Glutamatergic neuron (in vitro differentiated cells): ENCODE measurements around the gene MRAP. TPM values are rescaled to one million over a fixed set of nuclear protein-coding genes. Genes with fewer than 3 reads are reported as not detected.

Experiments
- DNase-seq: peaks from one replicate; pipeline ENCODE4 v3.0.0; 2022
- H3K27ac Mint-ChIP-seq: one replicate; pipeline ENCODE4 v1.8.0; 2020; ENCODE audit warnings: mild to moderate bottlenecking, mixed read lengths, inconsistent platforms; ENCODE audit not compliant: unreplicated experiment
- H3K27me3 Mint-ChIP-seq: one replicate; pipeline ENCODE4 v1.8.0; 2020; ENCODE audit warnings: mild to moderate bottlenecking, moderate library complexity, mixed read lengths, inconsistent platforms; ENCODE audit not compliant: unreplicated experiment
- H3K36me3 Mint-ChIP-seq: one replicate; pipeline ENCODE4 v1.8.0; 2020; ENCODE audit warnings: mild to moderate bottlenecking, mixed read lengths, inconsistent platforms; ENCODE audit not compliant: unreplicated experiment
- H3K4me1 Mint-ChIP-seq: one replicate; pipeline ENCODE4 v1.8.0; 2020; ENCODE audit warnings: mild to moderate bottlenecking, low read depth, mixed read lengths, inconsistent platforms; ENCODE audit not compliant: unreplicated experiment
- H3K4me3 Mint-ChIP-seq: one replicate; pipeline ENCODE4 v1.8.0; 2020; ENCODE audit warnings: mild to moderate bottlenecking, mixed read lengths, inconsistent platforms; ENCODE audit not compliant: unreplicated experiment
- H3K9me3 Mint-ChIP-seq: one replicate; pipeline ENCODE4 v1.8.0; 2020; ENCODE audit warnings: mild to moderate bottlenecking, moderate library complexity, mixed read lengths, inconsistent platforms; ENCODE audit not compliant: unreplicated experiment
- CTCF ChIP-seq: fragments of 200-600 bp; sonication (generic); IDR thresholded peaks from one replicate; pipeline ENCODE4 v1.5.0; 2021; ENCODE audit not compliant: partially characterized antibody, unreplicated experiment
- total RNA-seq: library from RNA; stranded (reverse); fragmentation: NEBNext Ultra II Directional; extraction: Animal tissue kit (Norgen Biotek cat#: 25700); gene quantifications from one replicate; pipeline ENCODE4 v1.2.1, GENCODE V29; 2021; ENCODE audit not compliant: unreplicated experiment

Gene MRAP
- total RNA-seq, 1 donor from 2014 or later: not detected

DNA sequence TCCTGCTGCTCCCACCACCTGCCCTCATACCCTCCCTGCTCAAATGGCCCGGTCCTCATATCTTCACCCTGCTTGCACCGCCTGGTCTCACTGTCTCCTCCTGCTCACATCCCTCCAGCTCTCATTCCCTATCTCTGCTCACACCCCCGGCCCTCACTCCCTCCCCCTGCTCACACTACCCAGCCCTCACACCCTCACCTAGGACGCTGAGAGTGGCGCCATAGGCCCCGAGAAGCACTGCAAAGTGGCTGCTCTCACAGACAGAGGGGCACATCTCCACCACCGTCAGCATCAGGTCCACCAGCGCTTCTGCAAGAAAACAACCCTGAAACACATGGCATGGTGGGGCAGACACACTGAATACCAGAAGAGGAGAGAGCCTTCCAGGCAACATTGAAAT is 38.6 kb downstream of the MRAP start:
- peaks cover 5% of the 10 kb centered on the region for H3K36me3 Mint-ChIP-seq
- peaks cover 19% of the 10 kb centered on the region for H3K9me3 Mint-ChIP-seq
- peak overlapping the region; percentile 100 for H3K27ac Mint-ChIP-seq
- peaks cover 17% of the 10 kb centered on the region for H3K27me3 Mint-ChIP-seq
- peaks cover 72% of the 10 kb centered on the region for H3K4me1 Mint-ChIP-seq
- H3K4me3 Mint-ChIP-seq: no peak overlapping the region
- no peak for TF ChIP-seq CTCF
- no peak for DNase-seq

DNA sequence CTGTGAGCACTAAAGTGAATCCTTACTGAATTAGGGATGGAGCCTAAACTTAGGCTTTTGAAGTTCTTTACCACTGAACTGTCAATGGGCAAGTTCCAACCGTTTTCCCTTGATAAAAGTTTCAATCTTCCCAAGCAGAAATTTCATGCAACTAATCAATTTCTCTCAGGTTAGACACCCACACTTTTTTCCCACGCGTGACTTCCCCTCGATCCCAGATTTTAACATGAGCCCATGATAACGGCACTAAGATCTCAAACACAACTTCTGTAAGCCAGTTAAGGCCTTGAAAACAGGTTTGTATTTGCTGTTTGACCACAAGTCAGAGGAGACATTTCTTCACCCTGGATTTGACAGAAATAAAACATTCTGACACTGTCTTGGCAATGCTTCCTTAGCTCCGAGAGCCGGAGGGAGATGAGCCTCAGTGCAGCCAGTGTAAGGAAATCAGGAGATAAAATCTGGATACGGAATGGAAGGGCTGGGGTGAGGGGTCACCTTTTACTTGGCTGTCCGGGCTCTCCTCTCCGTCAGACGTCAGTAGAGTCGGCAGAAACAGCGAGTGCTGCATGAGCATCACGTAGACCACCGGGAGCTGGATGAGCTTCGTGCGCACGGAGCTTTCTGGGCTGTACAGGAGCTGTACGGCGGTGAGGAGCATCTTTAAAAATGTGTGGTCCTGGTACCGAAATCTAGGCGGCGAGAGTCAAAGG is 39.7 kb downstream of the MRAP start:
- Mint-ChIP-seq H3K36me3 (peaks cover 7% of the 10 kb centered on the region), H3K9me3 (peaks cover 21% of the 10 kb centered on the region), H3K4me1 (peaks cover 63% of the 10 kb centered on the region), H3K27me3 (peaks cover 17% of the 10 kb centered on the region), H3K27ac (peak overlapping the region; percentile 9), H3K4me3 (no peak overlapping the region)
- DNase-seq: no peak
- no peak for TF ChIP-seq CTCF

DNA sequence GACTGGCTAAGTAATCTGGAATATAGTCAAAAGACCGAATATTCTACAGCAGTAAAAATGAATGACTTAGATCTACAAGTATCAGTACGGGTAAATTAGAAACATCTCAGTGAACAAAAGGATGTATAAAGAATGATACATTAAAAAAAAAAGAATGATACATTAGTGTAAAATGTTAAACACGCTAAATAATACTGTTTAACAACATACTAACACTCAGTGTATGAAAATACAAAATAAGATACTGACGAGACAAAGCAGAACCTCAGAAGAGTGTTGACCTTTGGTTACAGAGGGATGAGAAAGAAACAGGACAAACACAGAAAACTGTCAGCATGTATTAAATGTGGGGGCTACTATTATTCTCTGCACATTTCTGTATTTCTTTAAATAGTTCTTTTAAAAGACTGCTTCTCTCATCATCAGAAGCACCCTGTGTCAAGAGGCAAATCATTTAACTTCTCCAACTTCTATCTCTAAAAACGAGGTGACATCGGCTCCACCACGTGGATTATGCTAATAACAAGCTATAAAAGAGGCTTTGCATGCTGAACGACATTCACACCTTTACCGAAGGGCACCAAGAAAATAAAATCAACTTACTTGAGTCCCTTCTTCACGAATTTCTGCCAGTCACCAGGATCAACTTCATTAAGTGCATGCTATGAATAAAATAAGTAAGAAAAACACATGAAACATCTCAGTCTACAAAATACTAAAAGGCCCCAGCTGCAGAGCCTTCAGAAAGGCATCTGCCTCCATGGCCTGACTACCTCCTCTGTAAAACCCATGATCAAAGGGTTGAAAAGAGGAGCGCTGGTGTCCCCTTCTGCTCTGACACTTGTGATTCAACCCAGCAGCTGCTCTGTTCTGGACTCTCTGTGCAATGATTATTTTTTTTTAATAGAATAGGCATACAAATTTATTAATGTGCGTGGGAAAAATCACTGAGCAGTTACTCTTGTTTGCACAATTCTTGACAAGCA is 42.5 kb downstream of the MRAP start:
- Mint-ChIP-seq H3K4me3 (peak overlapping the region; percentile 17), H3K9me3 (peaks cover 11% of the 10 kb centered on the region), H3K27ac (peak overlapping the region; percentile 90), H3K36me3 (peaks cover 19% of the 10 kb centered on the region), H3K4me1 (peaks cover 36% of the 10 kb centered on the region), H3K27me3 (no peaks in the 10 kb centered on the region)
- DNase-seq: no peak
- no peak for TF ChIP-seq CTCF

DNA sequence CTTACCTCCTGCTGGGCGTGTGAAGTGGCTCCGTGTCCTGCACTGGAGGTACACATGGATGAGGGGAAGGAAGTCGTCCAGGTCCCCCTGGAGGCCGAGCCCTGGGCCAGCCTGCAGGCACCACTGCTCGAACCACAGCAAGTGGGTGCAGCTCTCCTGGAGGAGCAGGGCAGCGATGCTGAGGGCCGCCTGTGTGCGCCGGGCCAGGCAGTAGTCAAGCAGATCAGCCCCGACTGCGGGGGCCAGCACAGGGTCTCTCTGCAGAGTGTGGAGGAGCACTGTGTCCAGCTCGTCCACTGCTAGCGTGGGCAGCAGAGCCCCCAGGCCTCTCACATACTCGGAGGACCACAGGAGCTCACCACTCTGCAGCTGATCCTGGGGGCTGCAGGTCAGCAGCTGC is 48.3 kb downstream of the MRAP start:
- Mint-ChIP-seq H3K27ac (no peak overlapping the region), H3K4me3 (no peak overlapping the region), H3K36me3 (peaks cover 19% of the 10 kb centered on the region), H3K9me3 (peaks cover 9% of the 10 kb centered on the region), H3K27me3 (no peaks in the 10 kb centered on the region), H3K4me1 (peaks cover 8% of the 10 kb centered on the region)
- DNase-seq: no peak
- TF ChIP-seq CTCF: no peak

GRCh38 chr21:32347351-32347750 is 48.7 kb downstream of the MRAP start:
- Mint-ChIP-seq H3K27ac (no peak overlapping the region), H3K4me3 (no peak overlapping the region), H3K9me3 (peaks cover 10% of the 10 kb centered on the region), H3K4me1 (peaks cover 11% of the 10 kb centered on the region), H3K36me3 (peaks cover 19% of the 10 kb centered on the region), H3K27me3 (no peaks in the 10 kb centered on the region)
- DNase-seq: no peak
- no peak for TF ChIP-seq CTCF
